Smooth muscle cell (in vitro differentiated cells): ENCODE results near the gene CASQ1. TPM values are rescaled to one million over a fixed set of nuclear protein-coding genes. Genes with fewer than 3 reads are reported as not detected.

ENCODE experiments used
- DNase-seq: peaks from one replicate; lab custom pipeline; 2025; ENCODE audit not compliant: unreplicated experiment; lab: John Stamatoyannopoulos, UW
- H2AFZ ChIP-seq: fragments of 200-600 bp; sonication (generic); 2 replicates; pipeline ENCODE4 v1.6.0; 2016; ENCODE audit warnings: antibody characterized with exemption, low read depth, mild to moderate bottlenecking
- H3F3A ChIP-seq: fragments of 200-600 bp; sonication (generic); 2 replicates; pipeline ENCODE4 v1.6.0; 2017; ENCODE audit warnings: antibody characterized with exemption, low read depth
- H3K27ac ChIP-seq: fragments of 200-600 bp; sonication (generic); 2 replicates; pipeline ENCODE4 v1.5.1; 2016; ENCODE audit warnings: low read depth, mild to moderate bottlenecking
- H3K27me3 ChIP-seq: fragments of 200-600 bp; sonication (generic); 2 replicates; pipeline ENCODE4 v1.6.1; 2016; ENCODE audit warnings: low read depth, mild to moderate bottlenecking
- H3K36me3 ChIP-seq: fragments of 200-600 bp; sonication (generic); 2 replicates; pipeline ENCODE4 v1.5.1; 2016; ENCODE audit warnings: low read depth
- H3K4me1 ChIP-seq: fragments of 200-600 bp; sonication (generic); 2 replicates; pipeline ENCODE4 v1.5.1; 2016; ENCODE audit warnings: low read depth
- H3K4me2 ChIP-seq: fragments of 200-600 bp; sonication (generic); 2 replicates; pipeline ENCODE4 v1.6.0; 2016; ENCODE audit warnings: mild to moderate bottlenecking
- H3K4me3 ChIP-seq: fragments of 200-600 bp; sonication (generic); 2 replicates; pipeline ENCODE4 v1.5.1; 2016; ENCODE audit warnings: mild to moderate bottlenecking
- H3K79me2 ChIP-seq: fragments of 200-600 bp; sonication (generic); 2 replicates; pipeline ENCODE4 v1.6.0; 2016; ENCODE audit warnings: low read depth, mild to moderate bottlenecking
- H3K9ac ChIP-seq: fragments of 200-600 bp; sonication (generic); 2 replicates; pipeline ENCODE4 v1.6.0; 2016; ENCODE audit warnings: low read depth
- H3K9me3 ChIP-seq: fragments of 200-600 bp; sonication (generic); replicated peaks from 2 replicates; pipeline ENCODE4 v1.5.1; 2016; ENCODE audit warnings: low read depth
- H4K20me1 ChIP-seq: fragments of 200-600 bp; sonication (generic); 2 replicates; pipeline ENCODE4 v1.6.0; 2016; ENCODE audit warnings: low read depth
- CTCF ChIP-seq: fragments of 200-600 bp; sonication (generic); IDR thresholded peaks from 2 replicates; pipeline ENCODE4 v1.5.1; 2017; ENCODE audit warnings: borderline replicate concordance, mild to moderate bottlenecking, antibody characterized with exemption; ENCODE audit not compliant: insufficient read depth, poor library complexity, severe bottlenecking
- WGBS: methylation state at CpG from one replicate; pipeline ENCODE4 v1.1.7; 2016; ENCODE audit warnings: low lambda C conversion rate; 5-methylcytosine and 5-hydroxymethylcytosine counted together
- polyA plus RNA-seq: library from polyadenylated mRNA; unstranded; fragments of >200 nt; fragmentation: Nextera tagmentation; extraction: Ambion mirVana; gene quantifications from 2 replicates; pipeline ENCODE4 v1.2.1, GENCODE V29; 2016
- total RNA-seq: library from RNA; depleted of rRNA; stranded (reverse); fragments of >200 nt; gene quantifications from 2 replicates; pipeline ENCODE4 v1.2.3, GENCODE V29; 2014

Gene CASQ1
- total and polyA plus RNA-seq, 2 experiments from 2014 or later, result 0.36 TPM; not detected in 1

DNA sequence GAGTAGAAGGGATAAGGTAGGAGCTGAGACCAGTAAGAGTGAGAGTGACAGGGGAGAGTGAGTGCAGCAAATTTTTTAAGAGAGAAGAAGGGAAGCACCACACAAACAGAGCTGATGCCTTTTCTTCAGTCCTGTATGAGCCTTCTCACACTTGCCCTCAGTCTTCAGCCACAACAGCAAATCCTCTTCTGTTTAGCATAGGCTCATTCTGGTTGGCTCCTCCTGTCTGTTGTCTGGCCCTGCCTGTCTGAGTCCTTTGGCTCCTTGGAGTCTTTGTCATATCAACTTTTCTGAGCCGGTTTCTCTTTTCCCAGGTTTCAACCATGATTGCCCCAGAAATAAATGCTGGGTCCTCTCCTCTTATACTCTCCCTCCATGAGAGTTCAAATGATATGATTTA lies 12.7 kb upstream of the CASQ1 start:
- Histone ChIP-seq H3K36me3 (no peaks in the 10 kb centered on the region), H3F3A (no peaks in the 10 kb centered on the region), H3K27me3 (no peaks in the 10 kb centered on the region), H3K9me3 (no peaks in the 10 kb centered on the region), H4K20me1 (no peaks in the 10 kb centered on the region), H2AFZ (peak overlapping the region; percentile 58), H3K9ac (no peak overlapping the region), H3K4me1 (peaks cover 17% of the 10 kb centered on the region), H3K79me2 (no peaks in the 10 kb centered on the region), H3K4me3 (no peak overlapping the region), H3K27ac (peak overlapping the region; percentile 59), H3K4me2 (no peak overlapping the region)
- TF ChIP-seq CTCF, result no peak
- DNase-seq, result no peak
- 50% methylated on average over 1 of the region's 1 CpG for WGBS

DNA sequence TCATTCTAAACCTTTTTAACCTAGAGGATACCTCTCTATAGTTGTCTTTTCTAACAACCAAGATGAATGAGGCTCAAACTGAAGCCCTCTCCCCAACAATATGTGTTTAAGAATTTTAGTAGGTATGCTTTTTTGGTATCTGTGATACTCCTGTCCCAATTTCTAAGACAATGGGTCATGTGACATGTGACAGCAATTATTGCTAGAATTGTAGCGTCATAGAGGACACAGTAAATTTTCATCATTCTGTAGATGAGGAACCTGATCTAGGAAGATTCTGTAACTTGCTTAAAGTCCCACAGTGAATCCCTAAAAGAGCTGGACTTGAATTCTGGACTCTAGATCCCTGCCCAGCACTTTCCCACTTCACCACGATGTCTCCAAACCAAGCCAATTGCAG lies 11.6 kb upstream of the CASQ1 start:
- WGBS, result 93% methylated on average over 2 of the region's 2 CpGs
- H3K9ac ChIP-seq, result no peak overlapping the region
- no peaks in the 10 kb centered on the region for H3K27me3 ChIP-seq
- H4K20me1 ChIP-seq, result no peaks in the 10 kb centered on the region
- peaks cover 17% of the 10 kb centered on the region for H3K4me1 ChIP-seq
- H3F3A ChIP-seq, result no peaks in the 10 kb centered on the region
- no peak for TF ChIP-seq CTCF
- DNase-seq, result no peak
- H3K4me2 ChIP-seq, result no peak overlapping the region
- H3K36me3 ChIP-seq, result no peaks in the 10 kb centered on the region
- H3K27ac ChIP-seq, result no peak overlapping the region
- H2AFZ ChIP-seq, result no peak overlapping the region
- no peaks in the 10 kb centered on the region for H3K79me2 ChIP-seq
- H3K9me3 ChIP-seq, result no peaks in the 10 kb centered on the region
- no peak overlapping the region for H3K4me3 ChIP-seq

GRCh38 chr1:160179336-160179735 lies 11.0 kb upstream of the CASQ1 start:
- Histone ChIP-seq H3K79me2 (no peaks in the 10 kb centered on the region), H3K27me3 (no peaks in the 10 kb centered on the region), H4K20me1 (no peaks in the 10 kb centered on the region), H3K4me3 (no peak overlapping the region), H3K36me3 (no peaks in the 10 kb centered on the region), H3K4me2 (no peak overlapping the region), H3K9me3 (no peaks in the 10 kb centered on the region), H2AFZ (no peak overlapping the region), H3K9ac (no peak overlapping the region), H3K27ac (no peak overlapping the region), H3K4me1 (peaks cover 17% of the 10 kb centered on the region), H3F3A (no peaks in the 10 kb centered on the region)
- no peak for DNase-seq
- TF ChIP-seq CTCF, result no peak
- 96% methylated on average over 4 of the region's 4 CpGs for WGBS

DNA sequence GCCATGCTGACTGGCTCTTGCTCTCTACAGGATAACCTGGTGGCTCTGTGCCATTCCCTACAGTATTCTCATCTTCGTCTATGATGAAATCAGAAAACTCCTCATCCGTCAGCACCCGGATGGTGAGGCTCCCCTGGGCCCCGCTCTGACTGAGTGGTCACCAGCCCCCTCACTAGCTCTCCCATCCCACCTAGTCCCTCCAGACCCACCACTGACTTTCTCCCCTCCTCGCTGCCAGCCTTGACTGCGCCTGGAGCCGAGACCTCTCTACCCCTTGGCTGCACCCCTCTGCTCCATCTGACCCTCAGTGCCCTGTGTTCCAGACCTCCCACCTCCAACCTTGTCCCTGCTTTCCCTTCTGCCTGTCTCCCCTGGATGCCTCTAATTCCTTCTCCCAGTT lies 4.1 kb upstream of the CASQ1 start:
- H3K36me3 ChIP-seq, result no peaks in the 10 kb centered on the region

More for the DNA sequence above, 4.1 kb upstream of the CASQ1 start:
- Histone ChIP-seq H3F3A (no peaks in the 10 kb centered on the region), H4K20me1 (no peaks in the 10 kb centered on the region), H3K9me3 (no peaks in the 10 kb centered on the region), H3K79me2 (no peaks in the 10 kb centered on the region), H3K27ac (no peak overlapping the region), H3K27me3 (no peaks in the 10 kb centered on the region), H3K9ac (no peak overlapping the region), H3K4me2 (no peak overlapping the region), H3K4me3 (no peak overlapping the region), H3K4me1 (no peaks in the 10 kb centered on the region), H2AFZ (no peak overlapping the region)
- no peak for TF ChIP-seq CTCF
- no peak for DNase-seq
- 91% methylated on average over 7 of the region's 7 CpGs for WGBS
